GM21825 (cell line): ENCODE measurements around the gene NRG3.

ENCODE experiments used
- ATAC-seq: cut with Tn5 transposase; IDR thresholded peaks from one replicate; pipeline ENCODE4 v1.9.1; 2021; ENCODE audit warnings: mild to moderate bottlenecking, moderate library complexity; ENCODE audit not compliant: unreplicated experiment

Gene NRG3

GRCh38 chr10:82757901-82758300, 882.9 kb downstream of the NRG3 start:
- no peak for ATAC-seq

- ATAC-seq = no peak
These were observed 884.1 kb downstream of the NRG3 start for GRCh38 chr10:82759050-82759449.

GRCh38 chr10:82762641-82763040, 887.6 kb downstream of the NRG3 start:
- ATAC-seq = no peak

GRCh38 chr10:82768040-82768439, 893.0 kb downstream of the NRG3 start:
- no peak for ATAC-seq

- no peak for ATAC-seq
These were observed 903.9 kb downstream of the NRG3 start for GRCh38 chr10:82778908-82779307.

GRCh38 chr10:82796510-82796909, 921.5 kb downstream of the NRG3 start:
- ATAC-seq = no peak

GRCh38 chr10:82801289-82801688, 926.3 kb downstream of the NRG3 start:
- no peak for ATAC-seq

GRCh38 chr10:82811621-82812020, 936.6 kb downstream of the NRG3 start:
- ATAC-seq = no peak

- ATAC-seq = no peak
These were observed 938.9 kb downstream of the NRG3 start for GRCh38 chr10:82813856-82814255.

- no peak for ATAC-seq
These were observed 939.6 kb downstream of the NRG3 start for GRCh38 chr10:82814635-82815034.

GRCh38 chr10:82815680-82816079, 940.7 kb downstream of the NRG3 start:
- no peak for ATAC-seq

- no peak for ATAC-seq
These were observed 942.9 kb downstream of the NRG3 start for GRCh38 chr10:82817676-82818422.

GRCh38 chr10:82821043-82821442, 946.0 kb downstream of the NRG3 start:
- ATAC-seq = no peak

- no peak for ATAC-seq
These were observed 951.1 kb downstream of the NRG3 start for GRCh38 chr10:82826132-82826531.

- ATAC-seq = no peak
These were observed 952.9 kb downstream of the NRG3 start for GRCh38 chr10:82827901-82828300.

GRCh38 chr10:82847242-82847641, 972.2 kb downstream of the NRG3 start:
- ATAC-seq = no peak

- no peak for ATAC-seq
These were observed 975.2 kb downstream of the NRG3 start for GRCh38 chr10:82850191-82850590.

GRCh38 chr10:82856957-82857613, 982.1 kb downstream of the NRG3 start:
- ATAC-seq = no peak

GRCh38 chr10:82861889-82862288, 986.9 kb downstream of the NRG3 start:
- no peak for ATAC-seq

GRCh38 chr10:82865366-82865765, 990.4 kb downstream of the NRG3 start:
- no peak for ATAC-seq

- ATAC-seq = no peak
These were observed 991.5 kb downstream of the NRG3 start for GRCh38 chr10:82866424-82867020.

GRCh38 chr10:82867056-82867455, 992.1 kb downstream of the NRG3 start:
- no peak for ATAC-seq
